HG02642 (cell line): ENCODE data around the gene B4GALNT1.
"Not testable (repeated sequence)": the region's sequence is repeated elsewhere in the genome, so short reads cannot be mapped to it uniquely, and the experiment has no call there.

ENCODE experiments used
- ATAC-seq: cut with Tn5 transposase; IDR thresholded peaks from one replicate; pipeline ENCODE4 v1.9.1; 2021; ENCODE audit warnings: mild to moderate bottlenecking; ENCODE audit not compliant: unreplicated experiment, poor library complexity

The B4GALNT1 gene

DNA sequence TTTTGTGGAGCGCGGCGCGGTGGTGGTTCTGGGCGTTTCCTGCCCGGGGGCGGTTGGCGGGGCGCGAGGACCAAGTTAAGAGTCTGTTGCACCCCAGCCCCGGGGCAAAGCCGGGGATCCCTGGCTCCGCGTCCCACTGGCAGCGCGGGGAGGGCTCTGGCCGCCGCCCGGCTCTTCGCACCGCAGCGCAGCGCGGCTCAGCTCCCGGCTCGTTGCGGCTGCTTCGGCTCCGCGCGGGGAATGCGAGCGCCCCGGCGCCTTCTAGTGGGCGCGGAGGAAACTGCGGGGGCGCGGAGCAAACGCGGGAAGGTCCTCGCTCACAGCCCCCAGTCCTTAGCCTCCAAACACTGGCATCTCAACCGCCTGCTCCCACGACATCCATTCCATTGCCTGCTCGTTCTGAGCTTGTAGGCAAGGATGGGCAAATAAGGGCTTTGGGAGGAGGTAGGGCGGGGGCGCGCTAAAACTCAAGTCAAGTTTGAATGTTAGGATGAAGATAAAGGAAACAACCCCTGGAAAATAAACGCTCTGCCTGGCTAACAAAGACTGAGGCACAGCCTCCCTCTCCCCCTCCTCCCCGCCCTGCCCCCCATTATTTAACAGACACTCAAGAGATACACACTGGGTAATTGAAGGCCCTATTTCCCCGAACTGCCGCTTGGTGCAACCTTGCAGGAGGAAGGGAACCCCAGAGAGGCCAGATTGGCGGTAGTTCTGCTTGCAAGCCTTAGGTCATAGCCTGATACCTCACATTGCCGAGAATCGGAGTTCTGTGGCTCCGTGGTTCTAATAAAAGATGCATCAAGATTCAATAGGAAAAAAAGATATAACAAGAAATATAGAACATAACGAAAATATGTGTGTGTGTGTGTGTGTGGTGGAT, at the start of gene B4GALNT1:
Gene B4GALNT1, minus strand, starts transcription at position 244 of the 883 bp plus-strand sequence. CDS start 1,069 bp downstream, outside the sequence.
- peak; percentile 90 for ATAC-seq

DNA sequence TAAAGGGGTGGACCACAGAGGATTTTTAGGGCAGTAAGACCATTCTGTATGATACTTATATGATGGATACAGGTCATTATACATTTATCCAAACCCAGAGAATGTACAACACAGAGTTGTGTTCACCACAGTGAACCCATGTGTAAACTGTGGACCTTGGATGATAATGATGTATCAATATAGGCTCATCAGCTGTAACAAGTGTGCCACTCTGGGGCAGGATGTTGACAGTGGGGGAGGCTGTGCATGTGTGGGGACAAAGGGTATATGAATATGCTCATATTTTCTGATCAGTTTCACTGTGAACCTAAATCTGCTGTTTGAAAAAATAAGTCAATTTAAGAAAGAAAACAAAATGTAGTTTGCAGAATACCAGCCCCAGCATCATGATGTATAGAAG, 46.7 kb upstream of the B4GALNT1 start:
- no peak for ATAC-seq

DNA sequence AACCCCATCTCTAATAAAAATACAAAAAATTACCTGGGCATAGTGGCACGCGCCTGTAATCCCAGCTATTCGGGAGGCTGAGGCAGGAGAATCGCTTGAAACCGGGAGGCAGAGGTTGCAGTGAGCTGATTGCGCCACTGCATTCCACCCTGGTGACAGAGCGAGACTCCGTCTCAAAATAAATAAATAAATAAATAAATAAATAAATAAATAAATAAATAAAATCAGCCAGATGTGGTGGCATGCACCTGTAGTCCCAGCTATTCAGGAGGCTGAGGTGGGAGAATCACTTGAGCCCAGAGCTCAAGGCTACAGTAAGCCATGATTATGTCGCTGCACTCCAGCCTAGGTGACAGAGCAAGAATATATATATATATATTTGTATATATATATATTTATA, 44.9 kb upstream of the B4GALNT1 start:
- ATAC-seq: not testable (repeated sequence)

DNA sequence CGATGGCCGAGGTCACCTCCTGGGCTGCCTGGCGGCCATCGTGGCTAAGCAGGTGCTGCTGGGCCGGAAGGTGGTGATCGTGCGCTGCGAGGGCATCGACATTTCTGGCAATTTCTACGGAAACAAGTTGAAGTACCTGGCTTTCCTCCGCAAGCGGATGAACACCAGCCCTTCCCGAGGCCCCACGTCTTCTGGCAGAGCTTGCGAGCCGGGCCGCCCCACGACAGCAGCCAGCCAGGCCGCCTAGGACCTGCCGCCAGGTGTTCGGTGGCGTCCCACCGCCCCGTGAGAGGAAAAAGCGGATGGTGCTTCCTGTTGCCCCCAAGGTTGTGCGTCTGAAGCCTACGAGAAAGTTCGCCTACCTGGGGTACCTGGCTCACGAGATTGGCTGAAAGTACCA, 41.7 kb upstream of the B4GALNT1 start:
- ATAC-seq: no peak

DNA sequence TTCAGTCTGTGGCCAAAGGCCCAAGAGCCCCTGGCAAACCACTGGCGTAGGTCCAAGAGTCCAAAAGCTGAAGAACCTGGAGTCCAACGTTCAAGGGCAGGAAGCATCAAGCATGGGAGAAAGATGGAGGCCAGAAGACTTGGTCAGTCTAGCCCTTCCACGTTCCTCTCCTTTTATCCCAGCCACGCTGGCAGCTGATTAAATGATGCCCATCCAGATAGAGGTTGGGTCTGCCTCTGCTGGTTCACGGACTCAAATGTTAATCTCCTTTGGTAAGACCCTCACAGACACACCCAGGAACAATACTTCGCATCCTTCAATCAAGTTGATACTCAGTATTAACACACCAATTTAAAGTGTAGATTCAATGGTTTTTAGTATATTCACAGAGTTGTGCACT, 39.8 kb upstream of the B4GALNT1 start:
- no peak for ATAC-seq

DNA sequence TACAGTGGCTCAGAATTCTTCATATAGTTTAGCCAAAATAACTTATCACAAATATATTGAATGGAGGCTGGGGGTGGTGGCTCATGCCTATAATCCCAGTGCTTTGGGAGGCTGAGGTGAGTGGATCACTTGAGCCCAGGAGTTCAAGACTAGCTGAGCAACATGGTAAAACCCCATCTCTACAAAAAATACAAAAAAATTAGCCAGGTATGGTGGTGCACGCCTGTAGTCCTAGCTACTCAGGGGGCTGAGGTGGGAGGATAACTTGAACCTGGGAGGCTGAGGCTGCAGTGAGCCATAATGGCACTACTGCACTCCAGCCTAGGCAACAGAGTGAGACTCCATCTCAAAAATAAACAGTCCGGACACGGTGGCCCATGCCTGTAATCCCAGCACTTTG, 38.8 kb upstream of the B4GALNT1 start:
- ATAC-seq: not testable (repeated sequence)

DNA sequence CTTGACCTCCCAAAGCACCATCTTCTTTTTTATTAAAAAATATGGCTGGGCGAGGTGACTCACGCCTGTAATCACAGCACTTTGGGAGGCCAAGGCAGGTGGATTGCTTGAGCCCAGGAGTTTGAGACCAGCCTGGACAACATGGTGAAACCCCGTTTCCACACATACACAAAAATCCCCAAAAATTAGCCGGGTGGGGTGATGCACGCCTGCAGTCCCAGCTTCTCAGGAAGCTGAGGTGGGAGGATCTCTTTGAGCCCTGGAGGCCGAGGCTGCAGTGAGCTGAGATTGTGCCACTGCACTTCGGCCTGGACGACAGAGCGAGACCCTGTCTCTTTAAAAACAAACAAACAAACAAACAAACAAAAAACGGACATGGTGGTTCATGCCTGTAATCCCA, 36.7 kb upstream of the B4GALNT1 start:
- ATAC-seq: not testable (repeated sequence)

DNA sequence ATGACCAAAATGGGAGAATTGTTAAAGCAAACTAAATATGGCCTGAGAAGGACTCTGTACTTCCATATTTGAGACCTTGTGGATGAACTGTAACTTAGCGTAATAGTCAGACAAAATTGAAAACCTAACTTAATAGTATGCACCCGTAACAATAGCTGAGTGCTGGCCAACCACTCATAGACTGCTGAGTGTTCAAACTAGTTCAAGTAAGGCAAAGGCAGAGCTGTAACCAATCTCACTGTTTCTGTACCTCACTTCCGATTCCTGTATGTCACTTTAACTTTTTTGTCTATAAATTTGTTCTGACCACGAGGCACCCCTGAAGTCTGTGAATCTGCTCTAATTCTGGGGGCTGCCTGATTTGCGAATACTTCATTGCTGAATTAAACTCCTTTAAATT, 33.9 kb upstream of the B4GALNT1 start:
- no peak for ATAC-seq

DNA sequence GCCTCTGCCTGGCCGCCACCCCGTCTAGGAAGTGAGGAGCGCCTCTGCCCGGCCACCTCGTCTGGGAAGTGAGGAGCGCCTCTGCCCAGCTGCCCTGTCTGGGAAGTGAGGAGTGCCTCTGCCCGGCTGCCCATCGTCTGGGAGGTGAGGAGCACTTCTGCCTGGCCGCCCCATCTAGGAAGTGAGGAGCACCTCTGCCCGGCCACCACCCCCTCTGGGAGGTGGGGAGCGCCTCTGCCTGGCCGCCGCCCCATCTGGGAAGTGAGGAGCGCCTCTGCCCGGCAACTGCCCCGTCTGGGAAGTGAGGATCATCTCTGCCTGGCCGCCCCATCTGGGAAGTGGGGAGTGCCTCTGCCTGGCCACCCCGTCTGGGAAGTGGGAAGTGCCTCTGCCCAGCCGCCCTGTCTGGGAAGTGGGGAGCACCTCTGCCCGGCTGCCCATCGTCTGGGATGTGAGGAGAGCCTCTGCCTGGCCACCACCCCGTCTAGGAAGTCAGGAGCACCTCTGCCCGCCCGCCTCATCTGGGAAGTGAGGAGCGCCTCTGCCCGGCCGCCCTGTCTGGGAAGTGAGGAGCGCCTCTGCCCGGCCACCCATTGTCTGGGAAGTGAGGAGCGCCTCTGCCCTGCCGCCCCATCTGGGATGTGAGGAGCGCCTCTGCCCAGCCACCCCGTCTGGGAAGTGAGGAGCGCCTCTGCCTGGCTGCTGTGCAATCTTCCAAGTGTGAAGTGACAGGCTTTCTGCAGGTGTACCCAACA, 32.2 kb upstream of the B4GALNT1 start:
- not testable (repeated sequence) for ATAC-seq

DNA sequence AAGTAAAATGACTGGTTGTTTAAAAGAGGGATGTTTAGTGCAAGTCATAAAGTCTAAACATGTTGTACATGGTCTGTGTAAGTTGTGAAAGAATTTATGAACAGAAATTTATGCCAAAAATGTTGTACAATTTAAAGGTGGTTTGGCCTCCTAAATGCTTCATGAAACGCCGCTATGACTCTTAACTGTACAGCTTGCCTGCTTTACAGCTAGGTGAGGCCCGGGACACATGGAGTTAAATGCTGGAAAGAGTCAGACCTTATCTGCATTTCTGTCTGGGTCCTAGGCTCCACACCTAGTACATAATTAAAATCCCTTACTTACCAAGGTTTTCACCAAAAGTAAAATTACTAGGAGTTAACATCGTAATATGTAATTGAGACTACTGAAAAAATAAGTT, 28.4 kb upstream of the B4GALNT1 start:
- ATAC-seq: no peak

DNA sequence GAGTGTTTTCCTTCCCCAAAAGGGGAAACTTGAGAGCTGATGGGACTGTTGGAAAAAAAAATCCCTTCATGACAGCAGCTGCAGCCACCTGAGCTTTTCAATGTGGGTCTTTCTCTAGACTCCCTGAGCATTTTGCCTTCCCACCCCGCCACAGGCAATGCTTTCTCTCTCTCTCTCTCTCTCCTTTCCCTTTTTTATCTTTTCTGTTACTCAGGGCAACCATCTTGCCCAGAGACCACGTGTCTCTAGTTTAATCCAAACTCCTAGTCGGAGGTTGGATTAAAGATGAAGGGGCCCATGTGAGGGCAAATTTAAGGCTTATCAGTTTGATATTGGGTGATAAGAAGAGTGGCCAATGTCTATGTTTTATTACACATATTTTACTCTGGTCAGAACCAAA, 25.9 kb upstream of the B4GALNT1 start:
- no peak for ATAC-seq

DNA sequence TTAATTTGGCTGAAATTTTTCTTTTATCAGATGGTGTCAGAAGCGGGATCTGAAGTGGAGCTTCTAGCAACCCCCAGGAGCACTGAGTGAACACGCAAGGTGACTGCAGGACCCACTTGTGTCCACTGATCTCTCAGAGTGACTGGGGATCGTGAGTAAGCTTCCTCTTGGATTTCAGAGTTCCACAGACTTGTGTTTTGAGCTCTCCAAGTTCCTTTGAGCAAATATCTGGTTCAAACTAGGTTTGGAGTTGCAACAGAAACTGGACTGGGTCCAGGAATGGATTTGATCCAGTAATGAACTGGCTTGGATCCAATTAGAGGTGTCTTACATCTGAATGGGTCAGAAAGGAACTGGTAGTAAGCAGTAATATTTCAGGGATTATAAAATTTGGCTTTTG, 24.7 kb upstream of the B4GALNT1 start:
- no peak for ATAC-seq

DNA sequence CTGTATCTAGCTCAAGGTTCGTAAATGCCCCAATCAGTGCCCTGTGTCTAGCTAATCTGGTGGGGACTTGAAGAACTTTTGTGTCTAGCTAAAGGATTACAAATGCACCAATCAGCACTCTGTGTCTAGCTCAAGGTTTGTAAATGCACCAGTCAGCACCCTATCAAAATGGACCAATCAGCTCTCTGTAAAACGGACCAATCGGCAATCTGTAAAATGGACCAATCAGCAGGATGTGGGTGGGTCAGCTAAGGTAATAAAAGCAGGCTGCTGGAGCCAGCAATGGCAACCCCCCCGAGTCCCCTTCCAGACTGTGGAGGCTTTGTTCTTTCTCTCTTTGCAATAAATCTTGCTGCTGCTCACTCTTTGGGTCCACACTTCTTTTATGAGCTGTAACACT, 23.4 kb upstream of the B4GALNT1 start:
- ATAC-seq: not testable (repeated sequence)

DNA sequence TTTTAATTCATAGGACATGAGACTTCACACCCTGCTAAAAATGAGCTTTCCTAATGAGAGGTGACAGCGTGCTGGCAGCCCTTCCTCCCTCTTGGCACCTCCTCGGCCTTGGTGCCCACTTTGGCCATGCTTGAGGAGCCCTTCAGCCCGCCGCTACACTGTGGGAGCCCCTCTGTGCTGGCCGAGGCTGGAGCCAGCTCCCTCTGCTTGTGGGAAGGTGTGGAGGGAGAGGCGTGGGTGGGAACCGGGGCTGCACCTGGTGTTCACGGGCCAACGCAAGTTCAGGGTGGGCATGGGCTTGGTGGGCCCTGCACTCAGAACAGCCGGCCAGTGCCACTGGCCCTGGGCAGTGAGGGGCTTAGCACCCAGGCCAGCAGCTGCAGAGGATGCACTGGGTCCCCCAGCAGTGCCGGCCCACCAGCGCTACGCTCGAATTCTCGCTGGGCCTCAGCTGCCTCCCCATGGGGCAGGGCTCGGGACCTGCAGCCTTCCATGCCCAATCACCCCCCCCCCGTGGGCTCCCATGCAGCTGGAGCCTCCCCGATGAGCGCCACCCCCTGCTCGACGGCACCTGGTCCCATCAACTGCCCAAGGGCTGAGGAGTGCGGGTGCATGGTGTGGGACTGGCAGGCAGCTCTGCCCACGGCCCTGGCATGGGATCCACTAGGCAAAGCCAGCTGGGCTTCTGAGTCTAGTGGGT, 22.7 kb upstream of the B4GALNT1 start:
- no peak for ATAC-seq

DNA sequence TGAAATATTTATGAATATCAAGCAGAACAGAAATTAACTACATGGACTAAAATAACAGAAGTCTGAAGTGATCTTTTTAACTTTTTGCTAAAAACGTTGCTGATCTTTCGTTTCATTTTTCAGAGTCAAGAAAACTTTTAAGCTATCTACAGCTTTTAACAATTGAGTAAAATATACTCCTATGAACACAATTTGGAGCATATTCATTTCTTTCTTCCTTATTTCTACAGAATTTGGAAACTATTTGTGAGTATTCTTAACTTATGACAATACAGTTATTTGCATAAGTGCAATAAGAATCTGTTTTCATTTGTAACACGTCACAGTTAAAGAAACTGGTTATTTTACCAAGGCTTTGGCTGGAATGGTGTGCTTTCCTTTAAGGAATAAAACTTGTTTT, 21.0 kb upstream of the B4GALNT1 start:
- ATAC-seq: no peak

DNA sequence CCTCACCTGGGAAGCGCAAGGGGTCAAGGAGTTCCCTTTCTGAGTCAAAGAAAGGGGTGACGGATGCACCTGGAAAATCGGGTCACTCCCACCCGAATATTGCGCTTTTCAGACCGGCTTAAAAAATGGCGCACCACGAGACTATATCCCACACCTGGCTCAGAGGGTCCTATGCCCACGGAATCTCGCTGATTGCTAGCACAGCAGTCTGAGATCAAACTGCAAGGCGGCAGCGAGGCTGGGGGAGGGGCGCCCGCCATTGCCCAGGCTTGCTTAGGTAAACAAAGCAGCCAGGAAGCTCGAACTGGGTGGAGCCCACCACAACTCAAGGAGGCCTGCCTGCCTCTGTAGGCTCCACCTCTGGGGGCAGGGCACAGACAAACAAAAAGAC, 13.7 kb upstream of the B4GALNT1 start:
- ATAC-seq: not testable (repeated sequence)

DNA sequence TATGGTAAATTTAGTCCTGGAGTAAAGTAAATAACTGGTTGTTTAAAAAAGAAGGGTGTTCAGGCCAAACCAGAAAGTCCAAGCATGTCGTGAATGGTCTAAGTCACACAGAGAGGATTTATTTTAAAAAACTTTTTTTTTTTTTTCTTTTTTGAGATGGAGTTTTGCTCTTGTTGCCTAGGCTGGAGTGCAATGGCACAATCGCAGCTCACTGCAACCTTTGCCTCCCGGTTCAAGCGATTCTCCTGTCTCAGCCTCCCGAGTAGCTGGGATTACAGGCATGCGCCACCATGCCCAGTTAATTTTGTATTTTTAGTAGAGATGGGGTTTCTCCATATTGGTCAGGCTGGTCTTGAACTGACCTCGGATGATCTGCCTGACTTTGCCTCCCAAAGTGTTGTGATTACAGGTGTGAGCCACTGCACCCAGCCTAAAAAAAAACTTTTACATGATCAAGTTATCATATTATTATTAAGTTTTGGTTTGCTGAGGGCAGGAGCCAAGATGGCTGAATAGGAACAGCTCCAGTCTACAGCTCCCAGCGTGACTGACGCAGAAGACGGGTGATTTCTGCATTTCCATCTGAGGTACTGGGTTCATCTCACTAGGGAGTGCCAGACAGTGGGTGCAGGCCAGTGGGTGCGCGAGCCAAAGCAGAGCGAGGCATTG, 13.1 kb upstream of the B4GALNT1 start:
- ATAC-seq: not testable (repeated sequence)

DNA sequence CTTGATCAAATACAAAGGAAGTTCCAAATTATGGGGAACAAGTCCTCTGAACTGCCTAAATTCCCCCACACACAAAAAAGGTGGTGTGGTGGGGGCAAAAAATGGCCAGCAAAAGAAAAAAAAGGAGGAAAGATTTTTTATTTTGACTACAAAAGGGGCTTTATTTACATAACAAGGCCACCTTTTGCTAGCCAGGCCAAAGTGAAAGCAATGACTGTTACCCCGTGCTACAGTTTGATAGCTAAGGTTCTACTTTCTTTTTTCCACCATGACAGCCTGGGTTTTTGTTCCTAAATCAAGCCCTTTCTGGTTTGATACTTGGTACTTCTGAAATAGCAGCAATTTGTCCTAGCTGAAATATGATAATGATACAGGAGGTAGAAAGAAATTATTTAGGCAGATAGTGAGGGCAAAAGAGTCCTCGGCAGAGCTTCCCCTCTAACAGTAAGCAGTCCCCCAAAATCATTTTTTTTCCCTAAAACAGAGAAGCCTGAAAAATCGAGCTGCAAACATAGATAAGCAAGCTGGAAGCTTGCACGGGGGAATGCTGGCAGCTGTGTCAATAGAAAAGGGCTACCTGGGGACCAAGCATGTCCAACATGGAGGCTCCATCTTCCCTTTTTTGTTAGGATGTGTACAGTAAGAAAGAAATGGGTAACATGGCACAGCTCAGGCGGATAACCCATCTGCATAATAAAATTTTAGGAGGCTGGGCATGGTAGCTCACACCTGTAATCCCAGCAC, 8.9 kb upstream of the B4GALNT1 start:
- no peak for ATAC-seq

DNA sequence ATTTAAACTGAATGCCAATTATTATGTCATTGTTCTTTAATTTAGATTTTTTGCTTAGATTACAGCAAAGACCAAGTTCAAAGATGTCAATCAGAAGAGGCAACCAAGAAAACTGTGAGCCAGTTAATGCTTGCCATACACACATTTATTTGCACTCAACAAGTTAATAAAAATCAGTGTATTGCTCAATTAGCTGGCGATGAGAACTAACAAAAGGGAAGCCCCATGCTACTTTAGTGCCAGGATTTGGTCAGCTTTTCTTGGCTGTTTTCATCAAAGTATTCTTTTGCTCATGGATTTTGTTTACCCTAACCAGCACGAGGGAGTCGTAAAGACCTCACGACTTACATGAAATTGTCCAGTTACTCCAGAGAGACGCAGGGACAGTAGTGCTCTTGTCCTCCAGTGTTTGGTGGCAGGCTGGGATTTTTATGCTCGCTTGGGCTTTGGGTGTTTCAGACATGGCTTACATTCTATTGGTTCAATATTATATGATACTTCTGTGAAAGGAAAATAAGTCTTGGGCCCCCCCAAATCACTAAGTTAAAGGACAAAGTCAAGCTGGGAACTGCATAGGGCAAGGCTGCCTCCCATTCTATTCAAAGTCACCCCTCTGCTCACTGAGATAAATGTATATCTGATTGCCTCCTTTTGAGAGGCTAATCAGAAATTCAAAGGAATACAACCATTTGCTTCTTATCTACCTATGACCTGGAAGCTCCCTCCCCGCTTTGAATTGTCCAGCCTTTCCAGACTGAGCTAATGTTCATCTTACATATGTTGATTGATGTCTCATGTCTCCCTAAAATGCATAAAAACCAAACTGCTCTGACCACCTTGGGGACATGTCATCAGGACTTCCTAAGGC, 7.4 kb upstream of the B4GALNT1 start:
- no peak for ATAC-seq
